ENCODE data around the gene RNPEPL1.
"Not testable (repeated sequence)": the region's sequence is repeated elsewhere in the genome, so short reads cannot be mapped to it uniquely, and the experiment has no call there.

RNPEPL1 gene

DNA sequence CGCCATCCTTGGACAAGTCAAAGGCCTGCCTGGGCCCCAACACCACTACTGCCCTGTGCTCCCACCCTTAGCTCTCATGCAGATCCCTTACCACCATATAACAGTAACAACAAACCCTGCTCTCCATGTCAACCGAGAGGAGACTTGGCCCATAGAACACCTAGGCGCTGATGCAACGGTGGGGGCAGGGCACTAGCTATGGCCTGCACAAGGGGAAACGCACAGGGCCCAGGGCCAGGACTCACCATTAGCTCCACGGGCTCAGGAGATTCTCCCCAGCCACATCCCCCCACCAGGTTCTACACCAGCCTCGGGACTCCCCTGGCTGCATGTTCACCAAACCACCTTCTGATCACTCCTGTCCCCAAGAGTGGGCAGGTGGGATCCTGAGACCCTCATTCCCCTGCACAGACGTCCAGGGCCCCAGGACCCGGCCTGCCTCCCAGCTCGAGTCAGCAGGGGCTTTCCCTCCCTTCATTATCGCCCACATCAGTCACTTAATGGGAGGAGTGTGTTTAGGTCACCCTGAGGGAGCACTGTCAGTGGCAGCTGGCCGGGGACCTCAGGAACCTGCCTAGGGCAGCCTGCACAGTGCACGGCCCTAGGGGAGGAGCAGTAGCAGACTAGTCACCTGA lies 39.8 kb upstream of the RNPEPL1 start:
- TF ChIP-seq, protein P1, sequence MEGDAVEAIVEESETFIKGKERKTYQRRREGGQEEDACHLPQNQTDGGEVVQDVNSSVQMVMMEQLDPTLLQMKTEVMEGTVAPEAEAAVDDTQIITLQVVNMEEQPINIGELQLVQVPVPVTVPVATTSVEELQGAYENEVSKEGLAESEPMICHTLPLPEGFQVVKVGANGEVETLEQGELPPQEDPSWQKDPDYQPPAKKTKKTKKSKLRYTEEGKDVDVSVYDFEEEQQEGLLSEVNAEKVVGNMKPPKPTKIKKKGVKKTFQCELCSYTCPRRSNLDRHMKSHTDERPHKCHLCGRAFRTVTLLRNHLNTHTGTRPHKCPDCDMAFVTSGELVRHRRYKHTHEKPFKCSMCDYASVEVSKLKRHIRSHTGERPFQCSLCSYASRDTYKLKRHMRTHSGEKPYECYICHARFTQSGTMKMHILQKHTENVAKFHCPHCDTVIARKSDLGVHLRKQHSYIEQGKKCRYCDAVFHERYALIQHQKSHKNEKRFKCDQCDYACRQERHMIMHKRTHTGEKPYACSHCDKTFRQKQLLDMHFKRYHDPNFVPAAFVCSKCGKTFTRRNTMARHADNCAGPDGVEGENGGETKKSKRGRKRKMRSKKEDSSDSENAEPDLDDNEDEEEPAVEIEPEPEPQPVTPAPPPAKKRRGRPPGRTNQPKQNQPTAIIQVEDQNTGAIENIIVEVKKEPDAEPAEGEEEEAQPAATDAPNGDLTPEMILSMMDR (IDR thresholded peaks at IDR 0.05; ENCODE audit: control insufficient read depth, insufficient read depth, low read depth, low read length, missing control alignments): no peak
- DNase-seq (ENCODE audit: low read depth): no peak
- H3K4me3 ChIP-seq (ENCODE audit: control insufficient read depth, low read depth, low read length): no peak overlapping the region

DNA sequence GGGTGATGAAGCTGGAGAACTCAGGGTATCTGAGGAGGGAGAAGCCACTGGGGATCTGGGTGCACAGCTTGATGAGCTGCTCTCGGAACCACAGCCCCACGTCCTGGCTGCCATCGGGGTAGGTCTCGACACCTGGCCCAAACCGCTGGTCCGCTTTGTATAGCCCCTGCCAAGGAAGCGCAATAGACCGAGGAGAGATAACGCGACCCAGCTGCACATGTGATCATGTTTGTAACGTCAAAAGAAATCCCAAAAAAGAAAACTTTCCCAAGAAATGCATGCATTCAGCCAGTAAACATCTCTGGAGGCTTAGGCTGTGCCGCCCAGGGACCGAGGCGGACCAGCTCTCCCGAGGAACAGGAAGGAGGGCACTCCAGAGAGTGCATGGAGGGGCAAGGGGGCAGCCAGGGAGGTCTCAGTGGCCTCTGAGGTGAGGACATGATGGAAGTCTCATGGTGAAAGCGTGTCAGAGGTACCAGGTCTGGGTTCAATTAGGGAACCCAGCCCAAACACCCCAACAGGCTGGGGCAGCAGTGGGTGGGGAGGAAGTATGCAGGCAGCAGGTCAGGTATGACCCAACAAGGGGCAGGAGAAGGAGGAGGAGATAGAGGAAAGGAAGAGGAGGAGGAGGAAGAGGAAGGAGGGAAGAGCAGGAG lies 38.8 kb upstream of the RNPEPL1 start:
- no peak for DNase-seq (ENCODE audit: low read depth)
- no peak overlapping the region for H3K4me3 ChIP-seq (ENCODE audit: control insufficient read depth, low read depth, low read length)
- TF ChIP-seq, protein P1 (IDR thresholded peaks at IDR 0.05; ENCODE audit: control insufficient read depth, insufficient read depth, low read depth, low read length, missing control alignments): no peak

DNA sequence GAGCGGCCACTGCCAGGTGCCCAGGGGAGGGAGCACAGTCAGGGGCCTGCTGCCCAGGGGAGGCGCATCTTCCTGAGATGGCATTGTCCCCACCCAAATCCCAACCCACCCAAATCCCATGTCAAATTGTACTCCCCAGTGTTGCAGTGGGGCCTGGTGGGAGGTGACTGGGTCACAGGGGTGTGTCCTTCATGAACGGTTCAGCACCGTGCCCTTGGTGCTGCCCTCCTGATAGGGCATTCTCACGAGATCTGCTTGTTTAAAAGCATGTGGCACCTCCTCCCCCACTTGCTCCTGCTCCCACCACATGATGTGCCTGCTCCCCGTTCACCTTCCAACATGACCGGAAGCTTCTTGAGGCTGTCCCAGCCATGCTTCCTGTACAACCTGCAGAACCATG lies 38.1 kb upstream of the RNPEPL1 start:
- TF ChIP-seq, protein P1 (IDR thresholded peaks at IDR 0.05; ENCODE audit: control insufficient read depth, insufficient read depth, low read depth, low read length, missing control alignments): no peak
- no peak for DNase-seq (ENCODE audit: low read depth)
- no peak overlapping the region for H3K4me3 ChIP-seq (ENCODE audit: control insufficient read depth, low read depth, low read length)

DNA sequence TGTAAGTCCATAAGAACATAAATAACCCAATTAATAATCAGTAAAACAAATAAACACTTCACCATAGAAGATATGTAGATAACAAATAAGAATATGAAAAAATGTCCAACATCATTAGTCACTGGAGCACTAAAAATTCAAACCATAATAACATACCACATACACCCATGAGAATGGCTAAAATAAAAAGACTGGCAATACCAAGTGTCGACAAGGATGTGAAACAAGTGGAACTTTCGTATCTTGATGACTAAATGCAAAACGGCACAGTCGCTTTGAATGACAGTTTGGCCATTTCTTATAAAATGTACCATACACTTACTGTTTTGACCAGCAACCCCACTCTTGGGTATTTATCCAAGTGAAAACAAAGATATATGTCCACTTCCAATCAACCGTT lies 37.2 kb upstream of the RNPEPL1 start:
- TF ChIP-seq, protein P1 (IDR thresholded peaks at IDR 0.05; ENCODE audit: control insufficient read depth, insufficient read depth, low read depth, low read length, missing control alignments): no peak
- H3K4me3 ChIP-seq (ENCODE audit: control insufficient read depth, low read depth, low read length): no peak overlapping the region
- no peak for DNase-seq (ENCODE audit: low read depth)

DNA sequence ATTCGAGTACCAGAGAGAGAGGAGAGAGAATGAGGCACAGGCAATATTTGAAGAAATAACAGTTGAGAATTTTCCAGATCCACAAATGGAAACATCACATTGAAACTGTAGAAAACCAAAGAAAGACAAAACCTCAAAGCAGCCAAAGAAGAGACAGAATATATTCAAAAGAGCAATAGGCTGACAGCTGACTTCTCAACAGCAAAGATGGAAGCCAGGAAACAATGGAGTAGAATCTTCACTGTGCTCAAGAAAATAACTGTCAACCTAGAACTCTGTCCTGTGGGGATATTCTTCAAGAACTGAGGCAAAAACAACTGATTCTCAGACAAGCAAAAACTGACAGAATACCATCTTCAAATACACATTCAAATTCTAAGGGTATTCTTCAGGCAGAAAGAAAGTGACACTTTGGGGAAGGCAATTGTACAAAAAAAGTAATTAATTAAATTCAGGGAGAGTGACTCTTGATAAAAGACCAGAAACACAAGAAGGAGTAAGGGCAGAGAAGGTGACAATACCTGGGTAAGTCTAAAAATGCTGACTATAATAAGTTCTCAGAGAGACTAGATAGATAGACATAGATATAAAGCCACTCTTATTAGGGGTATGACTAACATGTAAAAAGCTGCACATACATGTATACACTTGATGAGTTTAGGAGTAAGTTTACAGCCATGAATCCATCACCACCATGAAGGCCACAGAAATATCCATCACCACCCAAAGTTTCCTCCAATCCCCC lies 36.1 kb upstream of the RNPEPL1 start:
- no peak overlapping the region for H3K4me3 ChIP-seq (ENCODE audit: control insufficient read depth, low read depth, low read length)
- TF ChIP-seq, protein P1 (IDR thresholded peaks at IDR 0.05; ENCODE audit: control insufficient read depth, insufficient read depth, low read depth, low read length, missing control alignments): no peak
- no peak for DNase-seq (ENCODE audit: low read depth)

DNA sequence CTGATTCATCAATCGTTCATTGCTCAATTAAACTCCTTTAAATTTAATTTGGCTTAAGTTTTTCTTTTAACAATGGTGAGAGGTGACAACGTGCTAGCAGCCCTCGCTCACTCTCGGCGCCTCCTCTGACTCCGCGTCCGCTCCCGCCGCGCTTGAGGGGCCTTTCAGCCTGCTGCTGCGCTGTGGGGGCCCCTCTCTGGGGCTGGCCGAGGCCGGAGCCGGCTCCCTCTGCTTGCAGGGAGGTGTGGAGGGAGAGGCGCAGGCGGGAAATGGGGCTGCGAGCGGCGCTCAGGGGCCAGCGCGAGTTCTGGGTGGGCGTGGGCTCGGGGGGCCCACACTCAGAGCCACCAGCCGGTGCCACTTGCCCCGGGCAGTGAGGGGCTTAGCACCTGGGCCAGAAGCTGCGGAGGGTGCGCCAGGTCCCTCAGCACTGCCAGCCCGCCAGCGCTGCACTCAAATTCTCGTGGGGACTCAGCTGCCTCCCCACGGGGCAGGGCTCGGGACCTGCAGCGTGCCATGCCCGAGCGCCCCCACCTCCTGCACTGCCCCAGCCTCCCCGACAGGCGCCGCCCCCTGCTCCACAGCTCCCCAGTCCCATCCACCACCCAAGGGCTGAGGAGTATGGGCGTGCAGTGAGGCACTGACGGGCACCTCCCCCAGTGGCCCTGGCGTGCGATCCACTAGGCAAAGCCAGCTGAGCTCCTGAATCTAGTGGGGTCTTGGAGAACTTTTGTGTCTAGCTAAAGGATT lies 30.1 kb upstream of the RNPEPL1 start:
- TF ChIP-seq, protein P1 (IDR thresholded peaks at IDR 0.05; ENCODE audit: control insufficient read depth, insufficient read depth, low read depth, low read length, missing control alignments): no peak
- no peak overlapping the region for H3K4me3 ChIP-seq (ENCODE audit: control insufficient read depth, low read depth, low read length)
- no peak for DNase-seq (ENCODE audit: low read depth)

DNA sequence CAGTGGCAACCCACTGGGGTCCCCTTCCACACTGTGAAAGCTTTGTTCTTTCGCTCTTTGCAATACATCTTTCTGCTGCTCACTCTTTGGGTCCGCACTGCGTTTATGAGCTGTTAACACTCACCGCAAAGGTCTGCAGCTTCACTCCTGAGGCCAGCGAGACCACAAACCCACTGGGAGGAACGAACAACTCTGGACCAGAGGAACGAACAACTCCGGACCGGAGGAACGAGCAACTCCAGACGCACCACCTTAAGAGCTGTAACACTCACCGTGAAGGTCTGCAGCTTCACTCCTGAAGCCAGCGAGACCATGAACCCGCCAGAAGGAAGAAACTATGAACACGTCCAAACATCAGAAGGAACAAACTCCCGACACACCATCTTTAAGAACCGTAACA lies 29.2 kb upstream of the RNPEPL1 start:
- H3K4me3 ChIP-seq (ENCODE audit: control insufficient read depth, low read depth, low read length); DNase-seq (ENCODE audit: low read depth): not testable (repeated sequence)

Measured in AG09309 (cell line).